Vagina (tissue), 2 donors: ENCODE results near the gene SPINK1. TPM values are rescaled to one million over a fixed set of nuclear protein-coding genes. Genes with fewer than 3 reads are reported as not detected.
A peak's percentile ranks its signal among the peaks of the same experiment; 100 is the strongest.

ENCODE experiments used
- DNase-seq, 2 donors: peaks; one replicate each; pipeline ENCODE4 v3.0.0-alpha.2; 2017; ENCODE audit errors: extremely low spot score in 2 of 2
- H3K27ac ChIP-seq: fragments of 200-600 bp; sonication (generic); one replicate; pipeline ENCODE4 v1.5.1; 2019
- H3K27me3 ChIP-seq: fragments of 200-600 bp; sonication (generic); one replicate; pipeline ENCODE4 v1.5.1; 2019
- H3K36me3 ChIP-seq, 2 donors: fragments of 200-600 bp; sonication (generic); one replicate each; pipeline ENCODE4 v1.5.1; 2017 to 2019
- H3K4me1 ChIP-seq: fragments of 200-600 bp; sonication (generic); one replicate; pipeline ENCODE4 v1.5.1; 2019
- H3K4me3 ChIP-seq, 2 donors: fragments of 200-600 bp; sonication (generic); 1 replicate in 1 of 2; 2 replicates in 1 of 2; pipeline ENCODE4 v1.5.1; 2016 to 2019
- H3K9me3 ChIP-seq: fragments of 200-600 bp; sonication (generic); one replicate; pipeline ENCODE4 v1.5.1; 2019
- CTCF ChIP-seq, 3 experiments: fragments of 450-650 bp in 2 of 3; fragments of 200-600 bp in 1 of 3; sonication (generic) in 1 of 3; IDR thresholded peaks; one replicate each; pipeline ENCODE4 v1.5.1; 2017 to 2019; ENCODE audit warnings: antibody characterized with exemption in 3 of 3, mild to moderate bottlenecking in 2 of 3, moderate library complexity in 2 of 3
- POLR2A ChIP-seq, 2 donors: fragments of 450-650 bp; IDR thresholded peaks; one replicate each; pipeline ENCODE4 v1.6.1; 2017; ENCODE audit warnings: antibody characterized with exemption in 2 of 2, mild to moderate bottlenecking in 2 of 2, moderate library complexity in 2 of 2
- POLR2AphosphoS5 ChIP-seq, 2 donors: sonication (generic); formaldehyde crosslinking; IDR thresholded peaks; one replicate each; pipeline ENCODE4 v1.9.0; 2017; ENCODE audit warnings: antibody characterized with exemption in 2 of 2, mild to moderate bottlenecking in 2 of 2, low read depth in 1 of 2; ENCODE audit not compliant: insufficient read depth in 1 of 2
- intact Hi-C: fragments of 100-400 bp; cut with DNase I; formaldehyde crosslinking; loops from one replicate; pipeline ENCODE4 v1.15.1; 2023
- total RNA-seq: library from RNA; depleted of rRNA; stranded (reverse); fragments of >200 nt; gene quantifications from one replicate; pipeline ENCODE4 v1.2.3, GENCODE V29; 2016

The SPINK1 gene
- total RNA-seq, 1 donor from 2014 or later: not detected

- DNase-seq: no peak
- Histone ChIP-seq H3K4me3 (peak within 1 kb of the TSS; percentile 6 to 23), H3K36me3 (no peaks in the 10 kb centered on the region), H3K27me3 (no peaks in the 10 kb centered on the region), H3K4me1 (no peaks in the 10 kb centered on the region), H3K9me3 (no peaks in the 10 kb centered on the region), H3K27ac (no peak within 1 kb of the TSS)
- intact Hi-C loops: no loop called here
- no peak for TF ChIP-seq CTCF (IDR thresholded peaks at IDR 0.05)
- no peak for TF ChIP-seq POLR2A (IDR thresholded peaks at IDR 0.05)
- no peak for TF ChIP-seq POLR2AphosphoS5 (IDR thresholded peaks at IDR 0.05; ENCODE audit: insufficient read depth in 1 of 2, low read depth in 1 of 2)
Observed at GRCh38 chr5:147782110-147783028, 49.1 kb downstream of the SPINK1 start, which contains the start of gene JAKMIP2. JAKMIP2 (minus strand) TSS chr5:147782728; CDS start chr5:147671806, 110,922 bp downstream.

- intact Hi-C loops: no loop called here
Observed at GRCh38 chr5:147780924-147781573, 50.4 kb downstream of the SPINK1 start.

GRCh38 chr5:147779694-147780093 is 51.8 kb downstream of the SPINK1 start:
- H3K27me3 ChIP-seq: no peaks in the 10 kb centered on the region
- no peaks in the 10 kb centered on the region for H3K9me3 ChIP-seq
- intact Hi-C loops: no loop called here
- H3K4me3 ChIP-seq: no peak overlapping the region
- no peak for TF ChIP-seq POLR2AphosphoS5 (IDR thresholded peaks at IDR 0.05; ENCODE audit: insufficient read depth in 1 of 2, low read depth in 1 of 2)
- no peak for TF ChIP-seq POLR2A (IDR thresholded peaks at IDR 0.05)
- no peak for TF ChIP-seq CTCF (IDR thresholded peaks at IDR 0.05)
- no peaks in the 10 kb centered on the region for H3K36me3 ChIP-seq
- H3K27ac ChIP-seq: no peak overlapping the region
- DNase-seq: no peak
- no peaks in the 10 kb centered on the region for H3K4me1 ChIP-seq

More at GRCh38 chr5:147780924-147781573, 50.4 kb downstream of the SPINK1 start:
- Histone ChIP-seq H3K27me3 (no peaks in the 10 kb centered on the region), H3K4me1 (no peaks in the 10 kb centered on the region), H3K4me3 (no peak overlapping the region), H3K27ac (no peak overlapping the region), H3K9me3 (no peaks in the 10 kb centered on the region), H3K36me3 (no peaks in the 10 kb centered on the region)
- TF ChIP-seq POLR2A (IDR thresholded peaks at IDR 0.05) (no peak), CTCF (IDR thresholded peaks at IDR 0.05) (no peak), POLR2AphosphoS5 (IDR thresholded peaks at IDR 0.05; ENCODE audit: insufficient read depth in 1 of 2, low read depth in 1 of 2) (no peak)
- no peak for DNase-seq

DNA sequence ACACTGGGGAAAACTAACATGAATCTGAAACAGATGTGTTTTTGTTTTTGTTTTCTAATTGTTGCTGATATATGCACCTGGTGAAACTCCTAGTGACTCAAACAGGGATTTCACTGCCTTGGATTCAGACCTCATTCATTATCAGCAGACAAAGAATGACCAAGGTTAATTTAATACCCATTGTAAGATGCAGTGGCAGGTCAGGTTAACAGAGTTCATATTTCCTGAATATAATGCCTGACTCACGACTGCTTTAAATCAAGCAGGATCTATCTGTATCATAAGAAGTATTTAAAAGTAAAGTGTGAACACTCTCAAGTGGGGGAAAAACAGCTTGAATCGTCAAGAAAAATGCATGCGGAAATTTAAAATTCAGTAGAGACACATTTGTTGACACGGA is 54.5 kb downstream of the SPINK1 start:
- Histone ChIP-seq H3K27me3 (no peaks in the 10 kb centered on the region), H3K9me3 (no peaks in the 10 kb centered on the region), H3K4me1 (no peaks in the 10 kb centered on the region), H3K36me3 (no peaks in the 10 kb centered on the region), H3K4me3 (no peak overlapping the region), H3K27ac (no peak overlapping the region)
- no peak for DNase-seq
- intact Hi-C loops: no loop called here
- TF ChIP-seq POLR2AphosphoS5 (IDR thresholded peaks at IDR 0.05; ENCODE audit: insufficient read depth in 1 of 2, low read depth in 1 of 2): no peak
- no peak for TF ChIP-seq CTCF (IDR thresholded peaks at IDR 0.05)
- no peak for TF ChIP-seq POLR2A (IDR thresholded peaks at IDR 0.05)

Other genes with a start within 250 kb of the SPINK1 start
- 0.49 TPM for gene JAKMIP2, start 48.9 kb downstream of the SPINK1 start, total RNA-seq
- not detected for gene SCGB3A2, start 47.0 kb upstream of the SPINK1 start, total RNA-seq
- not detected for gene C5orf46, start 74.9 kb upstream of the SPINK1 start, total RNA-seq
- gene SPINK5, start 232.3 kb upstream of the SPINK1 start, total RNA-seq: 235 TPM